ENCODE results near the gene ANTXRL. TPM values are rescaled to one million over a fixed set of nuclear protein-coding genes. Genes with fewer than 3 reads are reported as not detected.

ANTXRL gene
- polyA plus RNA-seq, 1 of the 3 experiments (the other 2 are of a cell fraction) = not detected

- Histone ChIP-seq H3K4me3 (ENCODE audit: low read depth in 2 of 2, low read length in 1 of 2) (no peak overlapping the region), H3K4me1 (ENCODE audit: control insufficient read depth in 1 of 2, insufficient read depth in 2 of 2, low read depth in 1 of 2, low read length in 1 of 2) (peaks cover 6 to 10% of the 10 kb centered on the region in 2 experiments; a peak in 2 of 4 replicates), H3K9ac (no peak overlapping the region), H4K20me1 (ENCODE audit: insufficient read depth) (no peaks in the 10 kb centered on the region), H3K9me3 (no peaks in the 10 kb centered on the region; the same call in 1 of the 2 replicates), H3K36me3 (replicated peaks in 1 of 2; ENCODE audit: control insufficient read depth in 1 of 2, insufficient read depth in 2 of 2, low read length in 1 of 2) (no peaks in the 10 kb centered on the region), H2AFZ (ENCODE audit: low read depth) (no peak overlapping the region), H3K27me3 (ENCODE audit: insufficient read depth) (no peaks in the 10 kb centered on the region), H3K9me2 (no peaks in the 10 kb centered on the region), H3K4me2 (no peak overlapping the region), H3F3A (replicated peaks; ENCODE audit: insufficient read depth) (peaks cover 20% of the 10 kb centered on the region), H3K27ac (ENCODE audit: low read depth in 2 of 2, low read length in 1 of 2) (no peak overlapping the region), H3K79me2 (ENCODE audit: insufficient read depth) (no peaks in the 10 kb centered on the region)
- ChIA-PET POLR2A (no interaction called here), CTCF (no interaction called here)
- WGBS (ENCODE audit: low lambda C conversion rate) = 90% methylated on average over 7 of the region's 7 CpGs
- no peak for DNase-seq
- no peak for TF ChIP-seq RAD21 (IDR thresholded peaks at IDR 0.05; ENCODE audit: low read length)
- TF ChIP-seq SIN3A (IDR thresholded peaks at IDR 0.05; ENCODE audit: borderline replicate concordance, low read depth, low read length) = no peak
- TF ChIP-seq TCF12 (IDR thresholded peaks at IDR 0.05) = no peak
- no peak for TF ChIP-seq RXRA (IDR thresholded peaks at IDR 0.05; ENCODE audit: borderline replicate concordance, low read depth)
- TF ChIP-seq YY1 (IDR thresholded peaks at IDR 0.05; ENCODE audit: low read depth) = no peak
- TF ChIP-seq MAX (IDR thresholded peaks at IDR 0.05; ENCODE audit: low read depth) = no peak
- no peak for TF ChIP-seq POLR2AphosphoS5 (IDR thresholded peaks at IDR 0.05; ENCODE audit: low read depth, low read length)
- no peak for TF ChIP-seq EZH2phosphoT487 (IDR thresholded peaks at IDR 0.05; ENCODE audit: borderline replicate concordance, low read depth)
These were observed 1.2 kb downstream of the ANTXRL start for GRCh38 chr10:46287846-46288477.

GRCh38 chr10:46288601-46289206 lies 1.9 kb downstream of the ANTXRL start:
- peaks cover 15% of the 10 kb centered on the region for H3F3A ChIP-seq (replicated peaks; ENCODE audit: insufficient read depth)
- WGBS (ENCODE audit: low lambda C conversion rate) = 77% methylated on average over 6 of the region's 6 CpGs
- no peaks in the 10 kb centered on the region for H3K36me3 ChIP-seq (replicated peaks in 1 of 2; ENCODE audit: control insufficient read depth in 1 of 2, insufficient read depth in 2 of 2, low read length in 1 of 2)
- H3K4me2 ChIP-seq = no peak overlapping the region
- H2AFZ ChIP-seq (ENCODE audit: low read depth) = no peak overlapping the region
- no peak for DNase-seq
- peaks cover 6 to 10% of the 10 kb centered on the region in 2 experiments; a peak in 2 of 4 replicates for H3K4me1 ChIP-seq (ENCODE audit: control insufficient read depth in 1 of 2, insufficient read depth in 2 of 2, low read depth in 1 of 2, low read length in 1 of 2)
- no peaks in the 10 kb centered on the region for H3K27me3 ChIP-seq (ENCODE audit: insufficient read depth)
- H3K9me2 ChIP-seq = no peaks in the 10 kb centered on the region
- ChIA-PET CTCF (no interaction called here), POLR2A (no interaction called here)
- no peaks in the 10 kb centered on the region for H3K79me2 ChIP-seq (ENCODE audit: insufficient read depth)
- H3K4me3 ChIP-seq (ENCODE audit: low read depth in 2 of 2, low read length in 1 of 2) = no peak overlapping the region
- no peaks in the 10 kb centered on the region for H4K20me1 ChIP-seq (ENCODE audit: insufficient read depth)
- H3K9me3 ChIP-seq = no peaks in the 10 kb centered on the region; the same call in 1 of the 2 replicates
- H3K9ac ChIP-seq = no peak overlapping the region
- H3K27ac ChIP-seq (ENCODE audit: low read depth in 2 of 2, low read length in 1 of 2) = no peak overlapping the region
- no peak for TF ChIP-seq NFIC (IDR thresholded peaks at IDR 0.05; ENCODE audit: borderline replicate concordance)
- TF ChIP-seq SIN3A (IDR thresholded peaks at IDR 0.05; ENCODE audit: borderline replicate concordance, low read depth, low read length) = no peak
- TF ChIP-seq USF1 (IDR thresholded peaks at IDR 0.05; ENCODE audit: borderline replicate concordance, low read depth) = no peak
- TF ChIP-seq FOSL2 (IDR thresholded peaks at IDR 0.05; ENCODE audit: borderline replicate concordance, low read depth) = no peak
- no peak for TF ChIP-seq GABPA (IDR thresholded peaks at IDR 0.05; ENCODE audit: low read depth)
- no peak for TF ChIP-seq TCF12 (IDR thresholded peaks at IDR 0.05)
- no peak for TF ChIP-seq REST (IDR thresholded peaks at IDR 0.05; ENCODE audit: low read depth, low read length)
- no peak for TF ChIP-seq RAD21 (IDR thresholded peaks at IDR 0.05; ENCODE audit: low read length)
- TF ChIP-seq GATA2 (CRISPR knock-in tag; IDR thresholded peaks at IDR 0.05) = no peak
- no peak for TF ChIP-seq EP300 (IDR thresholded peaks at IDR 0.05; ENCODE audit: borderline replicate concordance in 1 of 2, low read depth in 1 of 2, low read length in 1 of 2)
- no peak for TF ChIP-seq RCOR1 (IDR thresholded peaks at IDR 0.05; ENCODE audit: low read length)
- TF ChIP-seq MAX (IDR thresholded peaks at IDR 0.05; ENCODE audit: low read depth) = no peak
- no peak for TF ChIP-seq CHD2 (IDR thresholded peaks at IDR 0.05; ENCODE audit: low read length, partially characterized antibody)
- TF ChIP-seq MXI1 (IDR thresholded peaks at IDR 0.05; ENCODE audit: low read depth, low read length) = no peak
- TF ChIP-seq ZBTB33 (IDR thresholded peaks at IDR 0.05; ENCODE audit: borderline replicate concordance, low read depth) = no peak
- TF ChIP-seq POLR2AphosphoS5 (IDR thresholded peaks at IDR 0.05; ENCODE audit: low read depth, low read length) = no peak
